DMS53 (cell line): ENCODE data around the gene SVIL.
A peak's percentile ranks its signal among the peaks of the same experiment; 100 is the strongest.
"Not testable (repeated sequence)": the region's sequence is repeated elsewhere in the genome, so short reads cannot be mapped to it uniquely, and the experiment has no call there.

Experiments used
- DNase-seq: peaks from one replicate; lab custom pipeline; 2025; lab: John Stamatoyannopoulos, UW

SVIL gene

DNA sequence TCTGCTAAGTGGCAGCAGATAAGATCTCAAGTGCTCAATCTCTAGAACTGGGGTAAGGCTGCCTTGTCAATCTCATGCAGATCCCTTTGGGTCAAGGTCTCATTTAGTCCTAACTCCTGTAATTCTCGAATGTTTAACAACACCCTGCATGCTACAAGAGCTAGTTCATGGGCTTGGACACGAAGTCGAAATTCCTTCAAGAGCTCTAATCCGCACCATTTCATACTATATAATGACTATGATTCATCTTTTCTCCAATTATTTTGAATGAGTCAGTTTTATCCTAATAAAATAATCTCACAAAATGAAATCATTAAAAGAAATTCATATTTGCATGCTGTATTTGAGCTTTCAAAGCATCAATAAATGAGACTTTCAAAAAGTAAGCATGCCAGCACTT lies 119.7 kb downstream of the SVIL start:
- DNase-seq: not testable (repeated sequence)

DNA sequence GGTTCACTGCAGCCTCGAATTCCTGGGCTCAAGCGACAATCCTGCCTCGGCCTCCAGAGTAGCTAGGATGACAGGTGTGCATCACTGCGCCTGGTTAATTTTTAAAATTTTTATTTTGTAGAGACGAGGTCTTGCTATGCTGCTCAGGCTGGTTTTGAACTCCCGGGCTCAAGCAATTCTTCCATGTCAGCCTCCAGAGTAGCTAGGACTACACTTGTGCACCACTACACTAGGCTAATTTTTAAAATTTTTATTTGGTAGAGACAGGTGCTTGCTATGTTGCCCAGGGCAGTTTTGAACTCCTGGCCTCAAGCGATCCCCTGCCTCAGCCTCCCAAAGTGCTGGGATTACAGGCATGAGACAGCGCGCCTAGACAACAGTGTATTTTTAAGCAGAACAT lies 120.5 kb downstream of the SVIL start:
- no peak for DNase-seq

DNA sequence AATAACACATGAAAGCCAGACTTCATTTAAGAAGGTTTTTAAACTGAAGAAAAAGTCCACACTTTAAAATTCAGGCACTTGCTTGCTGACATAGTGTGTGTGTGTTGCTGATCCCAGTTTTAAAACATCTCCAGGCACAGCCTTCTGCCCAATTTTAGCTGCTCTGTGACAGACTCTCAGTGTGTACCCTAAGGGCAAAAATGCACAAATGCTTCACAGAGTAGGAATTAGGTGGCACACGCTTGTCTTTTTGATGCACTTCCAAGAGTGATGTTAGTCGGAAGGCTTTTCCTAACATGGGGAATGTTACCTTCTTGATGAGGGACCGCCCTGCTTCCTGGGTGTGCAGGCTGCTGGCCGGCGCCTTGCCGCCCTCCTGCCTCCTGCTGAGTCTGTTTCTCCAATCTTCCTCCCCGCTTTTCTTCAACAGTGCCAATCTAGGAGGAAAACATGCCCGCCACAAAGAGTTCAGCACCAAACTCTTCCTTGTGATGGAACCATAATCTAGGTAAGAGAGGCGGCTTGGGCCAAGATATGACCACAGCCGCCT lies 122.3 kb downstream of the SVIL start:
- DNase-seq: no peak

DNA sequence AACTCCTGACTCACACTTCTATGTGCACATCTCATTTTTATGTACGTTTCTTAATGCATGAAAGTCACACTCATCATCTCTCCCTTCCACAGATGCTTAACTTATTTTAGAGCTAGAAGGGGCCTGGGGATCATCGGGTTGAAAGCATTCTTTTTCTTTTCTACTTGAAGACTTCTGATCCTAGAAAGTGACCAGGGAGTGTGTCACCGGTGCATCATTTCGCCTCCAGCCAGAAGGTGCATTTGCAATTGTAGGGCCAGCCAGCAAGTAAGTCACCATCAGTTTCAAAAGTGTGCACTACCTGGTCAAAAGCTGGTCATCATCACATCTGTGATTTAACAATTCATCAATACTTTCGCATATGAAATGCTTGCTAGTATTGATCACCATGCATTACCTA lies 123.0 kb downstream of the SVIL start:
- DNase-seq: not testable (repeated sequence)

DNA sequence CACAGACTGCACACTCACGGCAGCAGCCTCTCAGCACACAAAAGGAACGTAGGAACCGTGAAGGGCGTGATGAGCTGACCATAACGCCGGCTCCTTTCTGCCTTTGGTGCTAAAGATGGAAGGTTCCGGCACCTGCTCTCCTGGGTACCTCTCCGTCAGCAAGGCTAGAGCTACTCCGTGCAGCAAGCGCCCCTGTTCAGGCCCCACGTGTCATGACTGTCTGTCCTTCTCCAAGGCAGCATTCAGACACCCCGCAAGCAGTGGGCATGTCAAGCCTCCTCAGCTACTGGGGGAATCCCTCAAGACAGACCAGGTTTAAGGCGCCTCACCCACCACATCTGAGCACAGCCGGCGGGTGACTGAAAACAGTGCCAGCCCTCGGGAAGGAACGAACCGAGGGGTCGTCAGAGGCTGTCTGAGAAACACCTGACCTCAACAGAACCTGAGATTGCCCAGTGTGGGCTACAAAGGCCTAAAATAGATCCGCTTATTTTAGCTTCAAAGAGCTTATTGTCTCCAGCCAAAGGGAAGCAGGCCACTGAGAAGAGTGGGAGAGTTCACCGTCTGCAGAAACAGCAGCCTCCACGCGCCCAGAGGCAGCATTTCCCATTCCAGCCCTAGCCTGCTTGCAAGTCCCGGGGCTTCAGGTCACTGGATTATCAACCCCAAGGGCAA lies 124.2 kb downstream of the SVIL start:
- DNase-seq: not testable (repeated sequence)

DNA sequence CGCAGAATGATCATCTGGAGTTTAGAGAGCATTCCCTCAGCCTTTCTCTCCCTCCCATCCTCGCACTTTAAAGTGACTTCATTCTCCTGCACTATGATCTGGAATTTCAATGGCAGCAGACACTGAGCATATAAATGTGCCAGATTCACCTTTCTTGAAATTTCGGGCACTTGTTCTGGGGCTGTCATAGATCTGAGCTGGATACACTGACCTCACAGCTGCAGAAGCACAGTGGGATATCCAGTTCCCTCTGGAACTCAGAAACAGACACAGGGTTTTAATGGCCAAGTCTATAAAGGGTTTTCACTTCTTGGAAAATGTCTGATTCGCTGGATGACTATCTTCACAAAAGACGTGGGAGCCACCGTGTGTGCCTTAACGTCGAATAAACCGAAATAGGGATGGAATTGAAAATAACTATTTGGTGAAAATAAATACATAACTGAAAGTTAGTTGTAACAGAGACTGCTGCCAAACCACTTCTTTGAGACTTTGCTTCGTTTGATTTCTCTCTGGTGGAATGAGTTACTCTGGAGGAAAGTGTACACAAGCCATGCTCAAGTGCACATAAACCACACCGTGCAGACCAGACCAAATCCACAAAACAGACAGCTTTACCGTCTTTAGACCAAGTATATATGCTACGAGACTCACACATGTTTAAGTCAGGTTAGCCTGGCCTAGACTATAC lies 126.1 kb downstream of the SVIL start:
- peak; percentile 27 for DNase-seq

DNA sequence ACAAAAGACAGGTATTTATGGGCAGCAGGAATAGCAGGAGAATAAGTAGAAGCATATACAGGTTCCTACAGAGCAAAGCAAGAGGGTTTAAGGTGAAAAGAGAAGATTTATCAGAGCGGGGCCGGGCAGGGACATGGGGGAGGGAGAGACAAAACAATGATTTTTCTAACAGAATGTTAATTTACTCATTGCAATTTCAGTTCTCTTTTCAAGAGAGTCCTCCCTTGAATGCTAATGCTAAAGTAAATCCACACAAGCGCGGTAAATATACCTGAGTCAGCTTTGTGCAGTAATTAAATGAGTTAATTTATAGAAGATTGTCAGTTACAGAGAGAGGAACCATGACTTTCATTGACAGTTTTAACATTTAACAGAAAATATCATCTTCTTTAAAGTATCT lies 127.0 kb downstream of the SVIL start:
- DNase-seq: not testable (repeated sequence)

DNA sequence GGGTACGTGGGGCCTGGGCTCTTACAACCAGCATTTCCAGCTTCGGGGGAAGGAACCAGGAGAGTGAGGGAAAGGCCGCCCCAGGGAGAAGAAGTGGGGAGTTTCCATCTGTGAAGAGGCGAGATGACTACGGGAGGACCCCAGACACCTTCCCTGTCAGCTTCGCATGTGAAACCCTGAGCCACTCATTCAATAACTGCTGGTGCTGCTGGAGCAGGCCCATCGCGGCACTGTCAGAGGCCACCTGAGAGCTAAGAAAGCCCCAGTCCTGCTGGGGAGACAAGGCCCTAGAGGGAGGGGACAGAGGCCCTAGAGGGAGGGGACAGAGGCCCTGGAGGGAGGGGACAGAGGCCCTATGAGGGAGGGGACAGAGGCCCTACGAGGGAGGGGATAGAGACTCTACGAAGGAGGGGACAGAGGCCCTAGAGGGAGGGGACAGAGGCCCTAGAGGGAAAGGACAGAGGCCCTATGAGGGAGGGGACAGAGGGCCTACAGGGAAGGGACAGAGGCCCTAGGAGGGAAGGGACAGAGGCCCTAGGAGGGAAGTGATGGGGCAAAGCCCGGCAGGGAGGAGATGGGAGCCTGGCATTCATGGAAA lies 128.3 kb downstream of the SVIL start:
- DNase-seq: not testable (repeated sequence)

DNA sequence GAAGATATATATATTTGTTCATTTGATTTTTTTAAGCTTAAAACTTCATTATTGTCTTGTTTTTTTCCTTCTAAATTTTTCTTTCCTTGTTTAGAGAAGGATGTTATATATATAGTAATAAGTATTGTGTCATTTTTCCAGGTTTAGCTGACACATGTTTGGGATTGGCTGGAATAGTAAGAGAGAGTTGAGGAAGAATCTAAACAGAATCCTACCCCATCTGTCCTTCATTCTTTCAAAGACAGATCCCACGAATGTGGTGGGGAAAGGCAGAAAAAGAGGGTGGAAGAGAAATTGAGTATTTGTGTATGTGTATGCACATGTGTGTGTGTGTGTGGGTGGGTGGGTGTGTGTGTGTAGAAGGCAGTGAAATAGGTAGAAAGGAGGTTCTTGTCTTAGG lies 132.4 kb downstream of the SVIL start:
- no peak for DNase-seq

DNA sequence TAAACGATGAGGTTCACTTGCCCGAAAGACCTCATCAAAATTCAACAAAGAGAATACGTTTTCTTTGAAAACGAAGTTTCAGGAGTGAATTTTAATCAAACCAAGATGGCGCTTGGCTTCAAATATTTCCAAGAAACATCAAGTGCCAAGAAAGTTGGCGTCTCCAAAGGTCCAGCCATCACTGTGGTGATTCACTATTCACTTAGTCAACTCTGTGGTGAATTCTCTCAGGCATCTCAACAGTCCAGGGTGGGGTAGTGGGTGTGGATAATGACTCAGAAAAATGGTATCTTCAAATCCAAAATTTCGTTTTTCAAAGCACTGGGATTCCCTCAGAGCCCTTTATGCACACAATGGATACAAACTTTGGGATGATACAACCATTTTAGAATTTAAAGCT lies 133.1 kb downstream of the SVIL start:
- DNase-seq: no peak

DNA sequence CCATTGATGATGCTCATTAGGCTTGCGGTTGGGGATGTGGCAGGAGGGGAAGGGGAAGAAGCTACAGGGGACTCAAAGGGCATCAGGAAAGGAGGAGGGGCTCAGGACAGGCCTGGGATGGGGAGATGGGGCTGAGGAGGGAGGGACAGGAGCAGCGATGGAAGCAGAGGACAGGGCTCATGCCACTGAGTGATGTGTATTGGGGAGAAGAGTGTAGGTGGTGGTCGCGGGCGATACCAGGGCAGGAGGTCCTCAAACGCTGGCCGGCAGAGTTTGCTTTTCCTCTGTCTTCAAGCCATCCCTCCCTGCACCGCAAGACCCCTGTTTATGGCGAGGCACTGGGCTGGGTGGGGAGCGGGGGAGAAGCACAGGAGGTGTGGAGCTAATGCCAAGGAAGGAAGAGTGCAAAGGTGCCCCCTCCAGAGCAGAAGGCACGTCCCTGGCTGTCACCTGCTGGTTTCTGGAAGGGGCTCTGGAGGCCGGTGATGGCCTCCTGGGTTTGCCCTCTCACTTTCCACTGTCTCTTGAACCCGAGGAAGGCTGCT lies 134.7 kb downstream of the SVIL start:
- no peak for DNase-seq

DNA sequence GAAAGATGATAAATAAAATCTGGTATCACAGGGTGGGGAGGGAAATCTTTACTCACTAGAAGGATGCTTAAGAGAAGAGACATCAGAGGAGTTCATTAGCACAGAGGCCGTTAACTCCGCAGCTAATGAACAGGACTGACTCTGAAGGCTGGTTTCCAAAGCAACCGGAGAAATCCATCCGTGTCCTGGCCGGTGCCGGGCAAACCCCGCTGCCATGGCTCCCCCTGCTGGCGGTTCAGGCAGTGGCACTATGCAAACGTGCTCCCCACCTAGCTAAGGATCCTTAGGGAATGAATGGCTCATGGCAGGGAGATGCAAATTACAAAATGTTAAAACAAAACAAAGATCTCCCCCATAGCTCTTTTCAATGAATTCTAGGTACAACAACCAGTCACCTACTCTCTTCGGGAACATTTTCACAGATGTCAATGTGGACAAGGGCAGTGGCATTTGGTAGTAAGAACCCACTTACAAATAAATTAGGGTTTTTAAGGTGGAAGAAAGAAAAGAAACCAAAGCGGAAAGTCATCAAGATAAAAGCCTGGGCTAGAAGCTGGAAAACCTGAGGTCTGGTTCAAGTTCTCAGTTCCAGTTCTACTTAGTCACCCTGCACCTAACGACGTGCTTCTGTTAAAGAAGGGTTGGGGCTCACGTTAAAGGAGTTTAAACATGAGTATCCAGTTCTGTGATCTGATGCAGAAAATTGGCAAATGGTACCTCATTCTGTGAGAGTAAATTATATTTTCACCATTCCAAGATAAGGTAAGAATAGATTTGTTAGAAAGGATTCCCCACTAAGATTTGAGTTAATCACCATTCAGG lies 138.2 kb downstream of the SVIL start:
- DNase-seq: peak; percentile 82

DNA sequence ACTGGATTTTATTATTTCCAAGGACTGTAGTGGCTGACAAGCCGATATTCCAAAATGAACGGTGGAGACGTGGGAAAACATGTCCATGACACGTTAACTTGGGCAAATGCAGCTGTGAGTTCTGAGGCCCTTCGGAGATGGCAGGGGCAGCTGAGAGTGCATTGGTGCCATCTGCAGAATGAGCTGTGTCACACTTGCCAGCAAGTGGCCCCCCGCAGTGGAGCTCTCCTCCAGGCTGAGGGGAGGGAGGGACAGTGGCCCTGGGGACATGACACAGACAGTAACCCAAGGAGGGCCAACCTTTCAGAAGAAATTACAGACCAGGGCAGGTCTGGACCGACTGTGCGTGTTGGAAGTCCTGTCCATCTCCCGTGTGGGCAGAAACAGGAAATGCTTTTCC lies 139.4 kb downstream of the SVIL start:
- DNase-seq: no peak

DNA sequence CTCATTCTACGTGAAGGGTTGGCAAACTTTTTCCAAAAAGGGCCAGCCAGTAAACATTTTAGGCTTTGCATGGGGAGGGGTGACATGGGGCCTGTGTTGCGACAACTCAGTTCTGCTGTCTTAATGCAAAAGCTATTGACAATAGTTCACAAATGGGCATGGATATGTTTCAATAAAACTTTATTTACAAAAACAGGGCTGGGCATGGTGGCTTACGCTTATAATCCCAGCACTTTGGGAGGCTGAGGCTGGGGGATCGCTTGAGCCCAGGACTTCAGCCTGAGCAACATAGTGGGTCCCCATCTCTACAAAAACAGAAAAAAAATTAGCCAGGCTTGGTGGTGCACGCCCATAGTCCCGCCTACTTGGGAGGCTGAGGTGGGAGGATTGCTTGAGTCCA lies 141.1 kb downstream of the SVIL start:
- no peak for DNase-seq

DNA sequence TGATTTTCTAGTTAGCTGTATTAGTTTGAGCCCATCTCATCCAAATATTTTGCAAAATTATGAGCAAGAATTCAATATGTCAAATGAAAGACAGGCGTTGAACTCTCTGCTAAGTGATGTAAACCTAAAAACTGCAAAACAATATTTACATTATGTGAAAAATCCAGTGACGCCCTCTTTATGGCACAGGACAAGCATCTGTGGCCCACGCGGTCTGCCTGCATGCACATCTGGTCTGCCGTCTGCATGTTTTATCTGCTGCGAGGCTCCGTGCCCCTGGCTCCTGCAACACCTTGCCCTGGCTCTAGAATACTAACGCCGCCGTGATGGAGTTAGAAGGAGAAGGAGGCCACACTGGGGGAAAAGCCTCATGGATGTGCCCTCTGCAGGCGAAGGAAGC lies 142.0 kb downstream of the SVIL start:
- DNase-seq: no peak

DNA sequence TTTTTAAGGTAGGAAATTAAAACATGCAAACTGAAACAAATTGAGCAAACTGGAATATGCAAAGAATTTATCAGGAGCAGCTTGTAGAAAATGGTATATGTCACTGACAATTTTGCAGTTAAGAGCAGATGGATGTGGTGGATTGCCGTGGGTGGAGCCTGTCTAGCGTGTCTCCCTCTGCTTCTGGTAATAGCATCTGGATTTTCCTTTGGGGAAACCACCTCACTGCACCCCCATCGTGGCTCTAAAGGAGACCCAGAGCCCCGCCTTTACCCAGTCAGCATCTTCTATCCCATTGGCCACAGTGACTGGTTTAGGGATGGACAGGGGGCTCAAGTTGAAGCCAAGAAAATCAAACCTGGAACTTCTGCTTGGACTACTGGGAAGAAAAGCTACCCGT lies 142.9 kb downstream of the SVIL start:
- no peak for DNase-seq

DNA sequence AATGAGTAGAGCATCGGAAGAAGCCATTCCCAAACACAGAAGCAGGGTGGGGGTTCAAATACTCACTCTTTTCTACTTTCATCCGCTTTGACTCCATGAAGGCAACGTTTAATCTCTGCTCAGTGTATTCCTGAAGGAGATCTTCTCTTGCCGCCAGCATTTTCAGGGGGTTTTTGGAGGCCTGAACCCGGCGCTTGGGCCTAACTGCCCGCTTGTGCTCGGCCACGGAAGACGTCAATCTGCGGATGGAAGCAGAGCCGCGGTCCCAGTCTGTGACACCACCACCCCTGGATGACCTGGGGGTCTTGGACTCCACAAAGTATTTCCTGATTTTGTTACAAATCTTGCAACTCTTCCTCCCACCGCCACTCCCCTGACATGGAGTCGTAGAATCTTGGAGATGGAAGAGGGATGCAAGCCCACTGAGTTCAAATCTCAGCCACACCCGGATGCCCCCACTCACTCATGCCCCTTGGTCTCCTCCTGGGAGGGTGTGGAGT lies 143.9 kb downstream of the SVIL start:
- not testable (repeated sequence) for DNase-seq

DNA sequence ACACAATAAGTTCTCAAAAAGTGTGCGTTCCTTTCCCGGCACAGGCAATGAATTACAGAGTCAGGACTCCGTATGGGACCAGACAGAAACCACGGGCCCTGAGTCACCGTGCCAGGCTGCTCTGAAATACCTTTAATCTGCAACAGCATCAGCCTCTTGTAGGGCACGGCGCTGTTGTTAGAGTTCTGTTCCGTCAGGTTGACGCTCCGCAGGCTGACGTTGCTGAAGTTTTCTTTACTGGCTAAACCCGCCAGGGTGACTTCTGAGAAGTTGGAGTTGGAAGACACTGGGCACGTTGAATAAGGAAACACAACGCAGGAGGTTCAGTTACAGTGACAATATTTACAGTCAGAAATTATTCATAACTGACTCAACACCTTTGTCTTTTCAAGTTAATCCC lies 146.3 kb downstream of the SVIL start:
- DNase-seq: not testable (repeated sequence)

DNA sequence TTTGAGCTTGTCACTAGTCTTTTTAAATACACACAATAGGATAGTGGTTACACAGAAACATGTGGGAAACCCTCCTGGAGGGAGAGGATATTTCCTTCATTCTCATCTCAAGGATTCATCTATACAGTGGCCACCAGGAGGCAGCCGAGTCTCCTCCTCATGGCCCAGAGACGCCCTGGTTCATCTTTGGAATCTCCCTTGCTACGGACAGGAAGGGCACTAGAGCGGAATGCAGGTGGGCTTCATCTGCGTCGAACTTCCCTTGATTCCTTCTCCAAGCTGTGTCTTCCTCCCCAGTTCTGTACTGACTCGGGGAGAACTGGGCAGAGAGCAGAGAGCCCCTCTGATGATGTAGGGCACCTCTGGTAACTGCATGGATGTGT lies 146.9 kb downstream of the SVIL start:
- DNase-seq: not testable (repeated sequence)

DNA sequence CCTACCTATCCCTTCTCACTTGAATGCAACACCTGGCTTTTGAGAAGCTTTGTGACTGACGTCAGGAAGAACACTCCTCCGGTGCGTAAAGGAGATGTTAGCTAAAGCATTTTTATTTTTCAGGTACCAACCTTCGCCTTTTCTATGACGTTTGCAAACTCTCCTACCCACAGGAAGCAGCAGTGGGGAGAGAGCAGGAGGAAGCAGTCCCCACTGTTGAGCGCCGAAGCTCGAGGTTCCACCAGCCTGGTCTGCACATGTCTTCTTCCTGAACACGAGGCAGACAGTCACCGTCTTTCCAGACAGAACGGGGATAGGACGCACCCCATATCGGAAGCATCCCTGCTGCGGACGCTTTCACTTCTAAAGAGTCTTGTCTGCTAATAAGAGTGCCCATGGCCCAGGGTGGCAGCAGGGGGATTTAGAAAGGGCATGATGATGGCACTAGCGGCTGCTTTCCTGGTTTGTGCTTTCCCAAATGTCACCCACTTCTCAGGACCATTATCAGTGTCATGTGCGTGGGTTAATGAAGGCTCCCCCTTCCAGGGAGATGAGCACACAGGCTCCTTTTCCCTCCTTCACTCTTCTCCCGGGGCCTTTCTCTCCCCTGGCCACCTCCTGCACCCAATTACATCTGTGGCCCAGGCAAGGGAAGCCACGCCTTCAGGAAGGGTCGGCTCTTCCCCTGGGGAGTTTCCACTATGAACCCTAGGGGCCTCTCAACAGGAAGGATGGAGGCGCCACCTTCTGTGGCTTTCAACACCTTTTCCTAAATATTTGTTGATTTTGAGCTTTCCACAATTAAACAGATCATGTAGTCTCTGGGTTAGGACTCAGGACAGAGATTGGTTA lies 147.5 kb downstream of the SVIL start:
- not testable (repeated sequence) for DNase-seq

DNA sequence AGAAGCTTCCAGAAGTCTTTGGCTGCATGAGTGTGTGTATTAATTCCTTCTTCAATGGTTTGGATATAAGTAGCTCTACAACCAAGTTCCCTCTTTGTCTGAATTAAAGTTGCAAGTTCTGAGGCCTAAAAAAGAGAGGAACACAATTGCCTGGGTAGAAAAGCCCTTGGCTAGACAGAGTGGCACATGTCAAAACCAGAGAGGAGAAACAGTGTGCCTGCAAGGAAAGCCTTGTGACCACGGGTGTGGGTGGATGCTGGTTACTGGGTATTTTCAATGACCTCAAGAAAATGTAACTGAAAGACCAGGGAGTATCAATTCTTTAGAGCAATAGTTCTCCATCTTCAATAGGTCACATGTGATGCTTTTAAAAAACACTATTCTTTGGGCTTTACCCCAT lies 148.3 kb downstream of the SVIL start:
- DNase-seq: no peak
